ENCODE data around the gene TAF12.
"Not testable (repeated sequence)": the region's sequence is repeated elsewhere in the genome, so short reads cannot be mapped to it uniquely, and the experiment has no call there.

DNA sequence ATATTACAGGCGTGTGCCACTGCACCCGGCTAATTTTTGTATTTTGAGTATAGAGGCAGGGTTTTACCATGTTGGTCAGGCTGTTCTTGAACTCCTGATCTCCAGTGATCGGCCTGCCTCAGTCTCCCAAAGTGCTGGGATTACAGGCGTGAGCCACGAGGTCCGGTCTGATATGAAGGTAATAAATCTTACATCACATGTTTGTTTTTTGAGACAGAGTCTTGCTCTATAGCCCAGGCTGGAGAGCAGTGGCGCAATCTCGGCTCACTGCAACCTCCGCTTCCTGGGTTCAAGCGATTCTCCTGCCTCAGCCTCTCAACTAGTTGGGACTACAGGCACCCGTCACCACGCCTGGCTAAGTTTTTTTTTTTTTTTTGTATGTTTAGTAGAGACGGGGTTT is 10.2 kb upstream of the TAF12 start:
- TF ChIP-seq POLR2A, POLR2AphosphoS5, TAF1 (IDR thresholded peaks at IDR 0.05; ENCODE audit: low read depth, low read length): not testable (repeated sequence)

All from GM12891 (cell line).